ENCODE data around the gene TMEM132C.

- TF ChIP-seq CTCF (conservative IDR thresholded peaks at IDR 0.05; ENCODE audit: low read depth in 2 of 2), result no peak
- TF ChIP-seq EZH2 (IDR thresholded peaks at IDR 0.05; ENCODE audit: low read depth, unreplicated experiment), result no peak
- no peak for TF ChIP-seq EZH2phosphoT487 (IDR thresholded peaks at IDR 0.05; ENCODE audit: unreplicated experiment)
- no peak for TF ChIP-seq POLR2AphosphoS5 (IDR thresholded peaks at IDR 0.05; ENCODE audit: low read depth)
- TF ChIP-seq CREB1 (CRISPR knock-in tag; IDR thresholded peaks at IDR 0.05; ENCODE audit: low read depth), result no peak
- TF ChIP-seq JUNB (IDR thresholded peaks at IDR 0.05; ENCODE audit: unreplicated experiment), result no peak
- no peak for TF ChIP-seq STAT1 (IDR thresholded peaks at IDR 0.05; ENCODE audit: unreplicated experiment)
Measured at GRCh38 chr12:128337431-128338170, 70.6 kb downstream of the TMEM132C start.

Measured in GM23338 (cell line).